Ovary (tissue), 3 donors: ENCODE data around the gene WFDC2.

Source experiments
- CTCF ChIP-seq, 3 donors: fragments of 450-650 bp in 2 of 3; fragments of 200-600 bp in 1 of 3; IDR thresholded peaks; one replicate each; pipeline versions ENCODE4 v1.5.1 to v1.8.0; 2016 to 2022; ENCODE audit warnings: antibody characterized with exemption in 3 of 3, mild to moderate bottlenecking in 1 of 3
- POLR2A ChIP-seq: fragments of 450-650 bp; IDR thresholded peaks from one replicate; pipeline ENCODE4 v1.6.1; 2017; ENCODE audit warnings: antibody characterized with exemption, mild to moderate bottlenecking, moderate library complexity
- donor health status: DM: no; HTN: no; CAD: no.

GRCh38 chr20:45507011-45507820, 37.7 kb downstream of the WFDC2 start:
- TF ChIP-seq CTCF (IDR thresholded peaks at IDR 0.05) (no peak), POLR2A (no peak)
